Tibial nerve (tissue), 4 donors: ENCODE results near the gene ZCCHC17.

Source experiments
- CTCF ChIP-seq, 5 experiments: fragments of 200-600 bp in 3 of 5; fragments of 450-650 bp in 2 of 5; sonication (generic) in 3 of 5; IDR thresholded peaks; one replicate each; pipeline ENCODE4 v1.5.1; 2016 to 2019; ENCODE audit warnings: antibody characterized with exemption in 5 of 5, mild to moderate bottlenecking in 3 of 5, moderate library complexity in 2 of 5
- EP300 ChIP-seq, 2 donors: sonication (generic); formaldehyde crosslinking; IDR thresholded peaks; one replicate each; pipeline ENCODE4 v1.6.1; 2017; ENCODE audit warnings: antibody characterized with exemption in 2 of 2, mild to moderate bottlenecking in 1 of 2

- TF ChIP-seq EP300 (IDR thresholded peaks at IDR 0.05): no peak
- TF ChIP-seq CTCF (IDR thresholded peaks at IDR 0.05): no peak
Measured at GRCh38 chr1:31289021-31289420, 7.8 kb upstream of the ZCCHC17 start.
